Activated CD8-positive, alpha-beta T cell treated with anti-CD3 and anti-CD28 coated beads for 36 hours (primary cell): ENCODE results near the gene LLGL2. TPM values are rescaled to one million over a fixed set of nuclear protein-coding genes. Genes with fewer than 3 reads are reported as not detected.

Experiments used
- ATAC-seq: fragments of 200-7000 bp; cut with Tn5 transposase; one replicate; pipeline ENCODE4 v1.10.0; 2021; ENCODE audit warnings: mild to moderate bottlenecking, moderate library complexity
- CTCF ChIA-PET: fragments of 350-600 bp; sonication (Branson Sonifier 250); formaldehyde crosslinking; loops from one replicate; lab custom pipeline; 2021; ENCODE audit warnings: antibody characterized with exemption; lab: Charles Lee
- POLR2A ChIA-PET: fragments of 350-600 bp; sonication (Branson Sonifier 250); formaldehyde crosslinking; loops from one replicate; lab custom pipeline; 2021; ENCODE audit warnings: antibody characterized with exemption; lab: Charles Lee
- DNase-seq: peaks from one replicate; pipeline ENCODE4 v3.0.0-alpha.2; 2020
- H3K27ac Mint-ChIP-seq: one replicate; pipeline ENCODE4 v1.8.0; 2021; ENCODE audit warnings: mild to moderate bottlenecking, mixed read lengths
- H3K27me3 Mint-ChIP-seq: one replicate; pipeline ENCODE4 v1.8.0; 2021; ENCODE audit warnings: mixed read lengths
- H3K36me3 Mint-ChIP-seq: one replicate; pipeline ENCODE4 v1.8.0; 2021; ENCODE audit warnings: low read depth, mixed read lengths
- H3K4me1 Mint-ChIP-seq: one replicate; pipeline ENCODE4 v1.8.0; 2021; ENCODE audit warnings: low read depth, mixed read lengths
- H3K4me3 Mint-ChIP-seq: one replicate; pipeline ENCODE4 v1.8.0; 2021; ENCODE audit warnings: mild to moderate bottlenecking, moderate library complexity, mixed read lengths
- H3K9me3 Mint-ChIP-seq: one replicate; pipeline ENCODE4 v1.8.0; 2021; ENCODE audit warnings: mixed read lengths
- intact Hi-C: fragments of 100-400 bp; cut with micrococcal nuclease; formaldehyde crosslinking; loops from one replicate; pipeline ENCODE4 v1.10.0; 2022
- total RNA-seq, 2 experiments: library from RNA; stranded (reverse); gene quantifications; one replicate each; pipeline ENCODE4 v1.2.3, GENCODE V29; 2021
- TF ChIP-seq, protein P1 (sequence below): fragments of 200-600 bp; IDR thresholded peaks from one replicate; pipeline ENCODE4 v1.8.0; 2022; ENCODE audit warnings: antibody characterized with exemption, mild to moderate bottlenecking

Gene LLGL2
- total RNA-seq, 2 experiments from 2014 or later: 7.2 to 7.4 TPM

DNA sequence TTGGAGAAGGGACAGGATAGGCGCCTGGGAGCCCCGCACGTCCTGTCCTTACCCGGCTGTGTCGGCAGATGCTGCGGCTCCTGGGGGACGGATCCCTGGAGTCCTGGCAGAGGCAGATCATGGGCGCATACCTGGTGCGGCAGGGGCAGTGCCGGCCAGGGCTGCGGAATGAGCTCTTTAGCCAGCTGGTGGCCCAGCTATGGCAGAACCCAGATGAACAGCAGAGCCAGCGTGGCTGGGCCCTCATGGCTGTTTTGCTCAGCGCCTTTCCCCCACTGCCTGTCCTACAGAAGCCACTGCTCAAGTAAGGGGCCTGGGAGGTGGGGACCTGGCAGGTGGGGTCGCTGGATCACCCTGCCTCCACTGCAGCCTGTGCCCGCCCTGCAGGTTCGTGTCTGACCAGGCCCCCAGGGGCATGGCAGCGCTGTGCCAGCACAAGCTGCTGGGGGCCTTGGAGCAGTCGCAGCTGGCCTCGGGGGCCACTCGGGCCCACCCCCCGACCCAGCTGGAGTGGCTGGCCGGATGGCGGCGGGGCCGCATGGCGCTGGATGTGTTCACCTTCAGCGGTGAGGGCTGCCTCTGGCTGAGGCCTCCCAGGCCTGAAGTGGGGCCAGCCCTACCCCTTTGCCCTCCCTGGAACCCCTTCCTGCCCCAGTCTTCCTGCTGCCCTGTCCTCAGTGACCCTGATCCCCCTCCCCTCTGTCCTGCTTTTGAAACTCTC is 87.6 kb downstream of the LLGL2 start:
- CTCF ChIA-PET: interaction anchor here (1.3 to 4.3 kb wide), 2 partner anchors 8 to 20 kb away, joined by 3 to 17 read pairs; partner anchors contain the start of gene SMIM5
- intact Hi-C loops: no loop called here
- no peak overlapping the region for H3K4me3 Mint-ChIP-seq

DNA sequence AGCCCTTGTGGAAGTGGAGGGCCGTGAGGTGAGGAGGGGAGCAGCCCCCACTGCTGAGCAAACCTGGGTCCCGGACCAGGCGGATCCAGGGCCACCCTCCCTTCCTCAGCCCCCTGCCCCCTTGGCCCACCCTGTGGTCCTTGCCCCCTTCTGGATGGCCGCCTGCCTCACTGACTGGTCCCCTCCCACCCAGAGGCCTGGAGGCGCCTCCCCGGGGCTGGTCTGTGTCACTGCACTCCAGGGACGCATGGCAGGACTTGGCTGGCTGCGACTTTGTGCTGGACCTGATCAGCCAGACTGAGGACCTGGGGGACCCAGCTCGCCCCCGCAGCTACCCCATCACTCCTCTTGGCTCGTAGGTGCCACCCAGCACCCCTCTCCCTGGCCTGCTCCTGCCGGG is 88.5 kb downstream of the LLGL2 start:
- TF ChIP-seq, protein P1, sequence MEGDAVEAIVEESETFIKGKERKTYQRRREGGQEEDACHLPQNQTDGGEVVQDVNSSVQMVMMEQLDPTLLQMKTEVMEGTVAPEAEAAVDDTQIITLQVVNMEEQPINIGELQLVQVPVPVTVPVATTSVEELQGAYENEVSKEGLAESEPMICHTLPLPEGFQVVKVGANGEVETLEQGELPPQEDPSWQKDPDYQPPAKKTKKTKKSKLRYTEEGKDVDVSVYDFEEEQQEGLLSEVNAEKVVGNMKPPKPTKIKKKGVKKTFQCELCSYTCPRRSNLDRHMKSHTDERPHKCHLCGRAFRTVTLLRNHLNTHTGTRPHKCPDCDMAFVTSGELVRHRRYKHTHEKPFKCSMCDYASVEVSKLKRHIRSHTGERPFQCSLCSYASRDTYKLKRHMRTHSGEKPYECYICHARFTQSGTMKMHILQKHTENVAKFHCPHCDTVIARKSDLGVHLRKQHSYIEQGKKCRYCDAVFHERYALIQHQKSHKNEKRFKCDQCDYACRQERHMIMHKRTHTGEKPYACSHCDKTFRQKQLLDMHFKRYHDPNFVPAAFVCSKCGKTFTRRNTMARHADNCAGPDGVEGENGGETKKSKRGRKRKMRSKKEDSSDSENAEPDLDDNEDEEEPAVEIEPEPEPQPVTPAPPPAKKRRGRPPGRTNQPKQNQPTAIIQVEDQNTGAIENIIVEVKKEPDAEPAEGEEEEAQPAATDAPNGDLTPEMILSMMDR: no peak
- Mint-ChIP-seq H3K9me3 (no peaks in the 10 kb centered on the region), H3K27ac (no peak overlapping the region), H3K36me3 (no peaks in the 10 kb centered on the region), H3K4me1 (no peaks in the 10 kb centered on the region), H3K4me3 (no peak overlapping the region), H3K27me3 (no peaks in the 10 kb centered on the region)
- ChIA-PET CTCF (interaction anchor here (0.7 to 4.3 kb wide), 2 partner anchors 13 to 19 kb away, joined by 4 to 17 read pairs; partner anchors contain the start of gene SMIM5), POLR2A (interaction anchor here (0.6 to 0.8 kb wide), 2 partner anchors 9 to 15 kb away, joined by 3 read pairs; no protein-coding TSS in a partner anchor)
- ATAC-seq: no peak
- no peak for DNase-seq
- intact Hi-C loops: no loop called here

More for the DNA sequence above, 87.6 kb downstream of the LLGL2 start:
- H3K27ac Mint-ChIP-seq: no peak overlapping the region
- POLR2A ChIA-PET: interaction anchor here (0.6 to 0.8 kb wide), 3 partner anchors 10 to 81 kb away, joined by 3 read pairs; no protein-coding TSS in a partner anchor
- no peaks in the 10 kb centered on the region for H3K36me3 Mint-ChIP-seq
- H3K4me1 Mint-ChIP-seq: no peaks in the 10 kb centered on the region
- H3K9me3 Mint-ChIP-seq: no peaks in the 10 kb centered on the region
- H3K27me3 Mint-ChIP-seq: no peaks in the 10 kb centered on the region
- TF ChIP-seq, protein P1: no peak
- DNase-seq: no peak
- no peak for ATAC-seq

DNA sequence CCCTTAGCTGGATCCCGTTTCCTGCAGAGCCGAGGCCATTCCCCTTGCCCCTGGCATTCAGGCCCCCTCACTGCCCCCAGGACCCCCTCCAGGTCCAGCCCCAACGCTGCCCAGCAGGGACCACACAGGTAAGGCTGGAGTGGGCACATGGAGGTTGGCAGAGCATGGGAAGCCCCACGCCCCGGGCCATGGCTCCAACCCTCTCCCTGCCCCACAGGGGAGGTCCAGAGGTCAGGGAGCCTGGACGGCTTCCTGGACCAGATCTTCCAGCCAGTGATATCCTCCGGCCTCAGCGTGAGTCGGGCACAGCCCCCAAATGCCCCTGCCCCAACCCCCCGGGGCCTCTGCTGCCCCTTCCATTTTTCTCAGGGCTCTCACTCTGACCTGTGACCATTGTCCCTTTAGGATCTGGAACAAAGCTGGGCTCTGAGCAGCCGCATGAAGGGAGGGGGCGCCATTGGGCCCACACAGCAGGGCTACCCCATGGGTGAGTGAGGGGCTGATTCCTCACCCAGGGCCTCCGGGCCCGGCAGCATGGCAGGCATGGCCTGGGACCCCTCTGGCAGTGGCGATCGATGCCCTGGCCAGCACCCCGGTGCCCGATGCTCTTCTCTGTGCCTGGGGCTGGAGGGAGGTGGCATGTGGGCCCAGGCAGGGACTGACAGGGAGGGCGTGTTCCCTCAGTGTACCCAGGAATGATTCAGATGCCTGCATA is 89.2 kb downstream of the LLGL2 start:
- Mint-ChIP-seq H3K4me3 (no peak overlapping the region), H3K27me3 (no peaks in the 10 kb centered on the region), H3K9me3 (no peaks in the 10 kb centered on the region), H3K27ac (no peak overlapping the region), H3K36me3 (no peaks in the 10 kb centered on the region), H3K4me1 (no peaks in the 10 kb centered on the region)
- CTCF ChIA-PET: interaction anchor here (1.2 to 4.3 kb wide), 2 partner anchors 10 to 18 kb away, joined by 5 to 17 read pairs; partner anchors contain the start of gene SMIM5
- TF ChIP-seq, protein P1: no peak
- DNase-seq: no peak
- ATAC-seq: no peak
- intact Hi-C loops: no loop called here
- POLR2A ChIA-PET: interaction anchor here (1.2 kb wide), 1 partner anchor 11 kb away, joined by 3 read pairs; no protein-coding TSS in a partner anchor

DNA sequence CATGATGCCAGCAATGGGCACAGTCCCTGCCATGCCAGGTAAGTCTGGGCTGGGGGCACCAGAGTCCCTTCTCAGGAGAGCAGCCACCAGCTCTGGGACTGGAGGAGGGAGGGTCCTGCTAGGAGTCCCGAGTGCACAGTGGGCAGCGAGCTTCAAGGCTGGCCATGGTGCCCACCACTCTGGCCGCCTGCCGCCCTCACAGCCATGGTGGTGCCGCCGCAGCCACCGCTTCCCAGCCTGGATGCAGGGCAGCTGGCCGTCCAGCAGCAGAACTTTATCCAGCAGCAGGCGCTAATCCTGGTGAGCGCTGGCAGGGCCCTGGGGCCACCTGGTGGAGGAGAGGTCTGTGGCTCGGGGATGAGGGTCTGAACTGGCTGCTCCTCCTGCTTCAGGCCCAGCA is 89.8 kb downstream of the LLGL2 start:
- no peak for ATAC-seq
- intact Hi-C loops: no loop called here
- H3K4me1 Mint-ChIP-seq: no peaks in the 10 kb centered on the region
- CTCF ChIA-PET: interaction anchor here (1.2 to 2.4 kb wide), 2 partner anchors 9 to 18 kb away, joined by 5 to 11 read pairs; partner anchors contain the start of gene SMIM5
- H3K36me3 Mint-ChIP-seq: no peaks in the 10 kb centered on the region
- H3K27me3 Mint-ChIP-seq: no peaks in the 10 kb centered on the region
- H3K4me3 Mint-ChIP-seq: no peak overlapping the region
- H3K9me3 Mint-ChIP-seq: no peaks in the 10 kb centered on the region
- DNase-seq: no peak
- POLR2A ChIA-PET: interaction anchor here (1.2 kb wide), 1 partner anchor 10 kb away, joined by 3 read pairs; no protein-coding TSS in a partner anchor
- TF ChIP-seq, protein P1: no peak
- no peak overlapping the region for H3K27ac Mint-ChIP-seq
